AML-193 (cell line): ENCODE results near the gene IL1RAPL1.
"Not testable (repeated sequence)": the region's sequence is repeated elsewhere in the genome, so short reads cannot be mapped to it uniquely, and the experiment has no call there.

Experiments
- DNase-seq, 2 experiments: peaks; one replicate each; lab custom pipeline; 2025; lab: John Stamatoyannopoulos, UW

Gene IL1RAPL1

DNA sequence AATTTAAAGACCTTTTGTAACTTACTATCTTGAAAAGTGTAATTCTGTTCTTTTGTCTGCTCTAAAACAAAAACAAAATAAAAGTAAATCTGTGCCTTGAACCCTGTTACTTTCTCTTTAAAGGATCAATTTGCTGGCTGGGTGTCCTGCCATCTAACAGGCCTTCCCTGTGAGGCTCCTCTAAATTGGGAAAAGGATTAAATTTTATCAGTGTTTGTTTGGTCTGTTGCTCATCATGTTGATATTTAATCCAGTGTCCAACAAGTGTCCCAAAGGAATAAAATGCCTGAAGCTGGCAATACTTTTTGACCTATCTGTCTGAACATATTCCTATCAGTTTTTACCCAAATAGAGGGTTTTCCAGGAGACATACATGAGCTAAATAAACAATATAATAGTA, 688.7 kb downstream of the IL1RAPL1 start:
- no peak for DNase-seq

DNA sequence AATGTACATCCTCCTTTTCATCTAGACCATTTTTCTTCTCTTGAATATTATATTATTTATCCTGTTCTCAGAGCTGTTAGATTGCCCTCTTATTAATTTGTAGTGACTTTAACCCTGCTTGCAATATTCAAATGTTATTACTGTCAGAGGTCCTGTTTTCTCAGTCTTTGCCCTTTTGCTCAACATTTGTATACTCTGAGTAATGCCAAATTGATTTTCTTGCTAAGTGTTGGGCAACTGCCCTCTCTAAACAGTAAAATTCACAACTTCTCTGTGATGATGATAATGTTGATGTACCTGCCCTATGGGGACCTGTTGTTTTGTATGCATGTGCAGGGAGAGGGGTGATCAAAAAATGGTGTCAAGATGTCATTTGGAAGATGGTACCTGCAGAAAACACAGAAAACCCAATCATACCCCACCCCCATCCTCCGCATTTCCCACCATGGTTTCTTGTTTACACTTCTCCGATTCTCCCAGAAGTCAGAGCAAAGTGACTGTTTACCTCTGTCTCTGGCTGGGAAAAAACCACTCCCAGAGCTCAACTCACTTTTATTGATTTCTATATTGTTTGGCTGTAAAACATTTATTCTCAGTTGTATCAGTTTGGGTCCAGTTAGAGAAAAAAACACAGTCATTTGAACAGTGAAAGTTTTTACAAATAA, 694.0 kb downstream of the IL1RAPL1 start:
- DNase-seq: no peak

DNA sequence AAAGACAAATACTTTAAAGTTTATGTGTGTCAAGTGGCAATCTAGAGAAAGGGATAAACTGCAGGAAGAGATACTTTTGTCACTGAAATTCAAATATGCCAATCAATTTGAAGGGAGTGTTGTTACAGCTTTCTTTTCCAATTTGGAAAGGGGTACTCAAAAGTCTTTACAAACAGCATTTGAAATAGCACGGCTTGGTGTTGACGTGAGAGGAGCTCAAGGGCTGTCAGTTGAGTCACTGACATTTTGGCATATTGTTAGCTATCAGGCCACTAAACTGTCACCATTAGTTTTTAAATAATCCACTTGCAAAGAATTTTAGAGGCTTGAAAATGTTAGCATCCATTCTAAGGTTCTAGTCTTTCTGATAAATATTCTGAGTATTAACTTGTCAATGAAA, 698.4 kb downstream of the IL1RAPL1 start:
- DNase-seq: no peak

DNA sequence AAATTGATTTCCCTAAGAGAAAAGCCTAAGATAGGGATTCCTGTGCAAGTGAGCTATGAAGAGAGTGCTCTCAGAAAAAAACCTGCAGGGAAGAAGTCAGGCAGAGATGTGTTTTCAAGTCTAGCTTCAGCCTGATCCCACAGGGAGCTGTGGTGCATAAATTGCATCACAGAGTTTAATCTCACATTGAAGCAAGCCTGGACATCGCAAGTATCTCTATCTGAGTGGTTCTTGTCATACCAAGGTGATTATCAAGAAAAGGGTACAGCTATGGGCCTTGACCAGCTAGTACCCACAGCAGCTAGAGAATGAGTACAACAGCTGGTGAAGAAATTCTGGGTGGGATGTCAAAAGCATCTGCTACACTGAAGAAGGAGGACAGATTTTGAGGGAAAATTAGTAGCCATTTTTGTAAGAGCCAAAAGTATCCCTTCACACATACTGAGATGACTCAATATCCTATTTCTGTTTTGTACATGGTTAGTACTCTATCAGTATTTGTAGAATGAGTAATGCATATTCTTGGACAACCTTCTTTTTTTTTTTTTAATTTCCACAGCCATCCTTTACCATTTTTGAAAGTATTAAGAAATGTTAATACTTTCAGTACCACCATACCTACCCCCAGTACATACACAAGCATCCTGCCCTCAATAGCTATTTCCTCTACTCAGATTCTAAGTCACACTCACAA, 708.9 kb downstream of the IL1RAPL1 start:
- DNase-seq: no peak

DNA sequence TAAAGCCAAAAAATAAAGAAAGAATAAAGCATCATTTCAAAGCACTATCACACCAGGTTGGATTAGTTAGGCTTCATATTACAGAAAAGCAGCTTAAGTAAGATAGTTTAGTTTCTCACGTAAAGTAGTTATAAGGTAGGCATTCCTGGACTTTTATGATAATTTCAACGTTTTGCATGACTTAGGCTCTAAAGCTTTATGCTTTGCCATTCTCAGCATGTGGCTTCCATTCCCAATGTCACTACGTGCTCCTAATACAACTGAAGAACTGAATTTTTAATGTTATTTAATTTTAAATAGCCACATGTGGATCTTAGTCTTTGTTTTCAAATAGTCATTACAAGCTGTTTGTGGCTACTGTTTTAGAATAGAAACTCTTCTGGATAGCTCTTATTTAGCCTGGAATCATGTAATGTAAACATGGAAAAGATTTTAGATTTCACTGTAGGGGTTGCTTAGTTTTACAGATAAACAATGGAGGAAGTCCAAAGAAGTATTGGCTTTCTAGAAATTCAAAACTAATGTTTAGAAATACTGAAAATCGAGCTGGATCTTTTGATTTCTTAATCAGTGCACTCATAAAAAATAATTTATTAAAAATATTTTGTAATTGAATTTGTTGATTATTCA, 710.0 kb downstream of the IL1RAPL1 start:
- no peak for DNase-seq

DNA sequence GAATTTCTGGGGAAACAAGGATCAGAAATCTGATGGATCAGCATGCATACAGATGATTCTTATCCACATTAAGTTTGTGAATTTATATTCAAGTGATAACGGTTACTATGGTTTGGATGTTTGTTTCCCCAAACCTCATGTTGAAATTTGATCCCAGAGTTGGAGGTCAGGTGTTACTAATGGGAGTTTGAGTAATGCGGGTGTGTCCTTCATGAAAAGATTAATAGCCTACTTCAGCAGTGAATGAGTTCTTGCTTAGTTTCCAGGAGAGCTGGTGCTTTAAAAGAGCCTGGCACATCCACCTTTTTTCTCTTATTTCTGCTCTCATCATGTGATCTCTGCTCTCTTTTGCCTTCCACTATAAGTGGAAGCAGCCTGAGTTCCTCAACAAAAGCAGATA, 712.4 kb downstream of the IL1RAPL1 start:
- no peak for DNase-seq

DNA sequence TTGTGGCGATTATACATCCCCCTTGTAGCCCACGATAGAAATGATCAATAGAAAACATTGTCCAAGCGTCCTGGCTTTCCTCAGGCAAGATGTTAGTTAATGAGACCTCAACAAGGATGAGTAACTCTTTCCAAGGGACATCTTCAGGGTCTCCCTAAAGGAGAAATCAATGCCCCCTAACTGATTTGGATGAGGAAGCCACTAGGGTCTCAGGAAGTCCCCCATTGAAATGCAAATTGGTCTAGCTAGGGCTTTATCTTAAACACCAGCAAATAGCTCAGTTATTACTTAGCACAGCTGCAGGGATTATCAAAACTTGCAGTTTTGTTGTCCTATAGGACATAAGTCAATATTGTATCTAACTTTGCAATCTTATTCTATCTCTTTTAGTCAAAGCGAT, 721.5 kb downstream of the IL1RAPL1 start:
- no peak for DNase-seq

DNA sequence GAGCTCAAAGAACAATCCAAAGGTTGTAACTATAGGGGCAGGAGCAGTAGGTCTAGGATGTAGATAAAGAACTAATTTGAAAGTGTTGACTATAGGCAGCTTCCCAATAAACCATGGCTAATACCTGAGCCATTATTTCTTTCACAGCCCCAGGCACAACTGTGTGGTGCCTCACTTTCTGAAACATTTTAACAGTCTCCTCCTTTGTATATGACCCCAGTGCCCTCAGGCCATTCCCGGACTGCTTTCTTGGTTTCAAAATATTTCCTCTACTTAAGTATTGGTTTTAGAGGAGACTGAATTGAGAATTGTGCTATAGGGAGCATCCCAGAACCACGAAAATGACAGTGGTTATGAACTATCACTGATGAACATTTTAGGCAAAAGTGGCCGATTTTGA, 728.7 kb downstream of the IL1RAPL1 start:
- DNase-seq: no peak

DNA sequence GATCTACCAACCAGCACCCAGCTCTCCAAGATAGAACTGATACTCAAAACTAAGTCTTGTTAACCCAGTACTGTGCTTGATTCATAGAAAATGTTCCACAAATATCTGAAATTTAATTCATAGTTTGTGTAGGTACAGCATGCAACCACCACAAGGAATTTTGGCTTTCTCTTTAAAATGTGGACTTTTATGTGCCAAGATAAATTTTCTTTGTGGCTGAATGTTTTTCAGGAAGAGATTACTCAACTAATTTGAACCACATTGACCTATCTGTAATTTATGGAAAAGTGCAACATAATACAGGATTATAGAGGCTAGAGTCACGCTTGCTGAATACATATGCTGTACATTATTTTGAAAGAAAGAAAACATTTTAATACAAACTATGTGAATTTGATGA, 730.8 kb downstream of the IL1RAPL1 start:
- DNase-seq: no peak

DNA sequence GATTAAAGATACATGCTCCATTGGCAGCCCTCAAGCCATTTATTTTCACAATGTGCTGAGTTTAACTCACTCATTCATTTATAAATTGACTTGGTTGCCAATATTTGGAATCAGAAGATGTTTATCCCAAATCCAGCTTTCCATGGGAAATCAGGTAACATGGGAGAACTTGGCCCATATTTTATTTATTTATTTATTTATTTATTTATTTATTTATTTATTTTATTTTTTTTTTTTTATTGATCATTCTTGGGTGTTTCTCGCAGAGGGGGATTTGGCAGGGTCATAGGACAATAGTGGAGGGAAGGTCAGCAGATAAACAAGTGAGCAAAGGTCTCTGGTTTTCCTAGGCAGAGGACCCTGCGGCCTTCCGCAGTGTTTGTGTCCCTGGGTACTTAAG, 745.2 kb downstream of the IL1RAPL1 start:
- DNase-seq: not testable (repeated sequence)

DNA sequence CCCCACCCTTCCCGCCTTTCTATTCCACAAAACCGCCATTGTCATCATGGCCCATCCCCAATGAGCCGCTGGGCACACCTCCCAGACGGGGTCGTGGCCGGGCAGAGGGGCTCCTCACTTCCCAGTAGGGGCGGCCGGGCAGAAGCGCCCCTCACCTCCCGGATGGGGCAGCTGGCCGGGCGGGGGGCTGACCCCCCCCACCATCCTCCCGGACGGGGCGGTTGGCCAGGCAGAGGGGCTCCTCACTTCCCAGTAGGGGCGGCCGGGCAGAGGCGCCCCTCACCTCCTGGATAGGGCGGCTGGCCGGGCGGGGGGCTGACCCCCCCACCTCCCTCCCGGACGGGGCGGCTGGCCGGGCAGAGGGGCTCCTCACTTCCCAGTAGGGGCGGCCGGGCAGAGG, 745.8 kb downstream of the IL1RAPL1 start:
- not testable (repeated sequence) for DNase-seq

DNA sequence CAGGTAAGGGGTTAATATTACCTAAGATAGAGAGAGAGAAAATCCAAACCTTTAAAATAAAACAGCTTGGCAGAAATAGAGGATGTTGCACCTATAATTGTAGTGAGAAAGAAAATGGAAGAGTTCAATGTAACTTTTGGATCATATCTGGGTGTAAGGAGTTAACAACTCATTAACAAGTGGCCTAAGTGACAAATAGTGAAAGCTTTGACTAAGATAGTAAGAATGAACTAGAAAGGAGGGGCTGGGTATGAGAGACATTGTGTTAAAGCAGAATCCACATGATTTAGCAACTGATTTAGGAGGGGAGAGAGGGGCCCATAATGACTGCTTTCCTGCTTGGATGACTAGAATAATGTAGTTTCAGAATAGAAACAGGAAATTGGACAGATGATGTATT, 761.0 kb downstream of the IL1RAPL1 start:
- no peak for DNase-seq

DNA sequence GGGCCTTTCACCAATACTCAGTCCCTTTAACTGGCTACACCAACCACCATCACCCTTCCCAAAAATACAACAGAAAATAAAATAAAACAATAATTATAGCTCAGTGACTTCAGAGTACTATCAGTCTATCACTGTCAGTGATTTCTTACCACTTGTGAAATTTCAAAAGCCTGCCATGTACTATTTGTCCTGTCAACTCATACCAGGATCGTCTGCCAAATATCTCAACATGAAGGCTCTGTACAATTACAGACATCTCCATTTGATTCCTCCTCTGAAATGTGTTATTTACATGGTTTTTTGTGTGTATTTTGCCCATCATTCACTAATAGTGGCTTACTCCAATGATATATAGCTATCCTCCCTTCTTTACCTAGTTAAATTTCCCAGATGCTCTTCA, 772.0 kb downstream of the IL1RAPL1 start:
- DNase-seq: no peak

DNA sequence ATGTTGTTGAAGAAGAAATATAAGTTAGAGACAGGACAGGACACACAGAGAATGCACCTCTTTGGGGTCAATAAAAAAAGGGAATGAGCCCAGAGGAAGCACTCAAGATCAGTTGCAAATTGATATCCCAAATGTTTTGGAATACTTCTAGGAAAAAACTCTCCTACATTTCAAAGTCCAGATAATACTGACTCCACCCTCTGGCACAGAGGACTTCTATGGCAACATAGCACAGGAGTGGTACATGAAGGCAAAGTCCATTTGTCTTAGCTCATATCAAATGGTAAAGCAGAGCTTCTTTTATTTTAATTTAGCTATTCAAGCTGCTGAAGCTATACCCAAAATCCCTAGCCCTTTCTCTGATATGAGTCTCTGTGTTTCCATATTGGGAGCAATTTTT, 787.5 kb downstream of the IL1RAPL1 start:
- DNase-seq: not testable (repeated sequence)

DNA sequence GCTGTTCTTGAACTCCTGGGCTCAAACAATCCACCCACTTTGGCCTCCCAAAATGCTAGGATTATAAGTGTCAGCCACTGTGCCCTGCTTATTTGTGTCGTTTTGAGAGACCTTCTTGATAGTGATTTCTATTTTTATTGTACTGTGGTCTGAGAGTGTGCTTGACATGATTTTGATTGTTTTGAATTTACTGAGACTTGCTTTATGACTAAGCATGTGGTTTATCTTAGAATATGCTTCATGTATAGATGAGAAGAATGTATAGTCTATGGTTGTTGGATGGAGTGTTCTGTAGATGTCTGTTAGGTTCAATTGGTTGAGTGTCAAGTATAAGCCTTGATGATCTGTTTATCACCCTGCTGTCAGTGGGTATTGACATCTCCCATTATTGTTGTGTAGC, 789.3 kb downstream of the IL1RAPL1 start:
- DNase-seq: no peak

DNA sequence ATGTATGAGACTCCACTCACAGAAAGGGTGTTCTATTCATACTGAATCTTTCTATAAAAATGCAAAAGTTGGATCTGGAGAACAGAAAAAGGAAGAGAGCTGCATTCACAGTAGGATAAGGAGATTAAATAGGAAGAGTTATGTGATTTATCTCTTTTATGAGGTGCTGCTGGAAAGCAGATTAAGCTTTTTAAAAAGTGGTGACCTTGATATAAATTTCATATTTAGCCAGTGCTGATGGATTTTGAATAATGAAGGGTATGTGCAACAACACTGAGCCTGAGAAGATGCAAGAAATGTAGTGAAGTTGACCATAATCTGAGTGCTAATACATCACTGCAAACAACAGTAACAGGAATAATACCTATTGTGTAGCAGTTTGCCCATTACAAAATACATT, 795.6 kb downstream of the IL1RAPL1 start:
- no peak for DNase-seq

DNA sequence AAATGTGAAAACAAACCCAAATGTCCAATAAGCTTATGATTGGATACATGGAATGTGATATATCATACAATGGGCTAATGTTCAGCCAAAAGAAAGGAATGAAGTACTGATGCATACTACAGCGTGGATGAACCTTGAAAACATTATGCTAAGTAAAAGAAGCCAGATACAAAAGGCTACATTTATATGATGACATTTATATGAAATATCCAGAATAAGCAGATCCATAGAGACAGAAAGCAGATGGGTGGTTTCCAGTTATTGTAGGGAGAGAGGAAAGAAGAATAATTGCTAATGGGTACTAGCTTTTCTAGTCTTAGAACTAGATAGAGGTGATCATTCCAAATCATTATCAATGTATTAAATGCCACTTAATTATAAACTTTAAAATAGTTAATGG, 801.3 kb downstream of the IL1RAPL1 start:
- DNase-seq: no peak

DNA sequence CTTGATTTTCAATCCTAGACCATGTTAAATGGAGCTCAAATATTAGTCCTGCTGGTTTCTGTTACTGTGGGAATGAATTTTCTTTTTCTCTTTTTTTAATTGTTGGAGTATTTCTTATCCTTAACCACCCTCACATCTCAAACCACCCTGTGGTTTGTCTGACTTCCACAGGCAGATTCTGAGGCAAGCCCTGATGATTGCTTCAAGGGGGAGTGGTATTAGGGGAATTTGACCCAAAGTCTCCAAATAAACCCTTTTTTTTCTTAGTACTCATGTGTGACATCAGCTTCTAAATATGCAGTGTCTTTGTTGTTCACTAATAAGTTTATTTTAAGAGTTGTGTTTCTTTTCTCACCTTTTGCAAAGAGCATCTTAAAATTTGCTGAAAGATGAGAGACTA, 810.3 kb downstream of the IL1RAPL1 start:
- no peak for DNase-seq

DNA sequence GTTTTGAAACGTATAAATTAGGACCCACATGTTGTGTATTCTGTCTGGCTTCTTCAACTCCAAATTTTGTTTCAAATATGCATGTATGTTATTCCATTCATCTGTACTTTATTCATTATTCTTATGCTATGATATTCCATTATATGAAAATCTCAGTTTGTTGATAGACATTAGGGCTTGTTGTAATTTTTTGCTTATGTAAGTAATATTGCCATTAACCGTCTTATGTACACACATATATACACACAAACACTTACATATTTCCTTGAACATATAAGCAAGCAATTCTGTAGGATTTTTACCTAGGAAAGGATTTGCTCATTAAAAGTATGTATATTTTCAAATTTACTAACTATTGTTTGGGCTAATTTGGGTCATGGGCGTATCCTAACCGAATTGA, 820.1 kb downstream of the IL1RAPL1 start:
- no peak for DNase-seq

DNA sequence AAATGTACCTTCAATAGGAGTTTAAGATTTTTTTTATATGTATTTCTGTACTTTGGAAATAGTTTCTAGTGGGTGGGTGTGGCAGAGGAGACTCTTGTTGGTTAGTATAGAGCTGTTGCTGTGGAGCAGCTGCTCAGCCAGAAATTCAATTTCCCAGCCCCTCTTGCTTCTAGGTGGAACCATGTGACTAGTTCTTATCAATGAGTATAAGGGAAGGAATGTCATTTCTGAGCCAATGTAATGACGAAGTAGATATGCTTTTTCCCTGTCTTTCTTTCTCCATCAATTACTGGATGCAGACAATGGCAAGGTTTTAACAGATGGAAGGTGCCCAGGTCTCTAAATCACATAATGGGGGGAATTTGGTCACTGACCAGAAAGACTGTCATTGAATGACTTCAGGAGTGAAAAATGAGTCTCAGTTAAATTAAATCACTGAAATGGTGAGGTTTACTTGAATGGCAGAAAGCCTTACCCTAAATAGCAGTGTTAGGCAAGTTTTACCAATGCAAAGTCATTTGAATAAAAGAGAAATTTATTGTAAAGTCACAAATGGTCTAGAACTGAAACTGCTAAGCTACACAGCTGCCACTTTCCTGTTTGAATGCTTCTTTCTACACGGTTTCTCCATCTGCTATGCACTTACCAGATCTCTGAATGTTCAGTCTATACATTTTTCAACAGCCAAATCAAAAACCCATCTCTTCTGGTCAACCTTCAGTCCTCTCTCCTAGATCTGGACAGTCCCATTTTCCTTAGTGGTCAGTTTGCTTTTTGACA, 832.7 kb downstream of the IL1RAPL1 start:
- no peak for DNase-seq

DNA sequence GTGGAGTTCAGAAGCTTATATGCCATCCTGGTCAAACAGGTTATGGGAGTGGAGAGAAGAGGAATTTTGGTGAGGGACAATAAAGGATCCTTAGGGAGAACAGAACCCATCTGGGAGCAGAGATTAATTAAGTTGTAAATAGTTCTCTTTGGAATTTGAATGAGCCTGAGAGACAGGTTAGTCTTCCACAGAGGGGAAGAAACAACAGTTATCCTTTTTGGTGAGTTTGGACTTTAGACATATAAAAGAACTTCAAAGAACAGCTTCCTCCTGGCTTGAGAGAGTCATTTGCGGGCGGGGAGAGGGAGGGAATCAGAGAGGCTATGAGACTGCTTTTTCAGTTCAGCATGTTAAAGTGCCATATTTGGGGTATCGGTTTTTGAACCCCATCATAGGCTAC, 834.8 kb downstream of the IL1RAPL1 start:
- no peak for DNase-seq

DNA sequence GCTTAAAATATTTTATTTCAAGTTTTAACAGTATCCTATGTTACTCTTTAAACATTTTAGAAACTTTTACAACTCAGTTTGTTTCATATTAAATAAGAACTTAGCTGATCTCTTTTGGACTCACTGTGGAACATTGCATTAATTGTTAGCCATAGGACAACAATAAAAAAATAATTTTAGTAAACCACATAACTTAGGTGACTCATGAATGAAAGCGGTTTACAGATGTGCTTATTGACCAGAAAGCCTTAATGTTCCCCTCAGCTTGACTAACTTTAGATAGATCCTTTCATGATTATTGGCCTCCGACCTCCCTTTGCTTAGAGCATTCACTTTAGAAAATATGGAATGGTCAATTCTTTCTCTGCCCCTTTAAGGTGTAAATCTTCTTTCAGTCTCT, 844.6 kb downstream of the IL1RAPL1 start:
- DNase-seq: no peak

DNA sequence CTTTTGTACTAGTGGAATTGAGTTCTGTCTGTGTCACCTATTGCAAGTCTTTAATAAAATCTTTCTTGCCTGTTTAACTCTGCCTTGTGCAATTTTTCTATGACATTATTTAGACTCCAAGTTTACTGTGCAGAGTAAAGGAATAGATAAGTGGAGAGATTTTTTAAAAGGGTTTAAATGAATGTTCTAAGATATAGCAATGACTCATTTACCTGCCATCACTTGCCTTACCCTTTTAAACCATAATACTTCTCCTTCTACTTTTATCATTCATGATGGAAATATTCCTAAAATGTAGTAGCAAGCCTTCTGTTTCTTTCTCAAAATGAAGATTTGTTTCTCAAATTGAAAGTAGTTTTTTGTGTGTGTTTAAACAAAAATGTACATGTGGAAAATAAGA, 845.3 kb downstream of the IL1RAPL1 start:
- no peak for DNase-seq
